HCT116 (cell line): ENCODE results near the gene MYF5. TPM values are rescaled to one million over a fixed set of nuclear protein-coding genes. Genes with fewer than 3 reads are reported as not detected.

Experiments used
- ATAC-seq: fragments of 200-7000 bp; cut with Tn5 transposase; 2 replicates; pipeline ENCODE4 v1.9.1; 2020; ENCODE audit warnings: mild to moderate bottlenecking, moderate library complexity
- BruUV-seq: library from RNA; stranded (reverse); fragments of 400-500 nt; replicated peaks from 2 replicates; lab custom pipeline; 2021; lab: Mats Ljungman, UMichigan
- CTCF ChIA-PET: fragments of 300-600 bp; sonication (Branson Sonifier 250); formaldehyde crosslinking; loops from one replicate; lab custom pipeline; 2021; ENCODE audit warnings: antibody characterized with exemption; lab: Charles Lee
- POLR2A ChIA-PET: fragments of 300-600, 350-600 bp; sonication (Branson Sonifier 250); formaldehyde crosslinking; loops from one replicate; lab custom pipeline; 2021; ENCODE audit warnings: antibody characterized with exemption; lab: Charles Lee
- RAD21 ChIA-PET, 2 experiments: fragments of 300-600 bp; sonication (Branson Sonifier 250); formaldehyde crosslinking; loops; one replicate each; lab custom pipeline; 2023; ENCODE audit warnings: low total read pairs in 2 of 2; ENCODE audit not compliant: uncharacterized antibody in 2 of 2, unreplicated experiment in 2 of 2, low non-redundant PET in 1 of 2; lab: Charles Lee
- DNase-seq: peaks from one replicate; pipeline ENCODE4 v3.0.0-alpha.2; 2010; ENCODE audit warnings: low read depth, low spot score
- H2AFZ ChIP-seq: fragments of 200-600 bp; shearing (Covaris generic), sonication (generic); 2 replicates; pipeline ENCODE4 v1.6.1; 2017; ENCODE audit warnings: low read depth, mixed run types, mixed read lengths, antibody characterized with exemption, low read length; ENCODE audit not compliant: poor library complexity, severe bottlenecking
- H3K27ac ChIP-seq: 2 replicates; pipeline ENCODE4 v1.5.1; 2012; ENCODE audit warnings: low read depth, low read length
- H3K27me3 ChIP-seq: fragments of 200-600 bp; sonication (generic); 2 replicates; pipeline ENCODE4 v1.6.1; 2016; ENCODE audit warnings: mixed run types, low read length, mixed read lengths; ENCODE audit not compliant: insufficient read depth
- H3K36me3 ChIP-seq, 2 experiments: fragments of 200-500 bp in 1 of 2; fragments of 200-600 bp in 1 of 2; sonication (Bioruptor generic) in 1 of 2; sonication (generic) in 1 of 2; 2 replicates each; pipeline versions ENCODE4 v1.5.1 to v1.6.1; 2014 to 2016; ENCODE audit warnings: low read length in 2 of 2, inconsistent platforms in 1 of 2, mixed read lengths in 1 of 2, mixed run types in 1 of 2; ENCODE audit not compliant: insufficient read depth in 2 of 2, control insufficient read depth in 1 of 2
- H3K4me1 ChIP-seq, 2 experiments: fragments of 200-600 bp in 1 of 2; sonication (generic) in 1 of 2; 2 replicates each; pipeline versions ENCODE4 v1.5.1 to v1.6.1; 2012 to 2017; ENCODE audit warnings: low read length in 2 of 2, inconsistent platforms in 1 of 2, mild to moderate bottlenecking in 1 of 2, mixed read lengths in 1 of 2, mixed run types in 1 of 2, moderate library complexity in 1 of 2; ENCODE audit not compliant: insufficient read depth in 2 of 2, control insufficient read depth in 1 of 2
- H3K4me2 ChIP-seq: fragments of 200-600 bp; sonication (generic); 2 replicates; pipeline ENCODE4 v1.6.1; 2017; ENCODE audit warnings: mixed run types, low read length, mixed read lengths
- H3K4me3 ChIP-seq, 2 experiments: fragments of 200-600 bp in 1 of 2; sonication (generic) in 1 of 2; replicated peaks in 1 of 2; 2 replicates each; pipeline ENCODE4 v1.5.1; 2011 to 2016; ENCODE audit warnings: low read length in 2 of 2, control low read depth in 1 of 2, low read depth in 1 of 2, mild to moderate bottlenecking in 1 of 2, mixed read lengths in 1 of 2, mixed run types in 1 of 2
- H3K79me2 ChIP-seq: fragments of 200-600 bp; sonication (generic); 2 replicates; pipeline ENCODE4 v1.6.1; 2017; ENCODE audit warnings: mild to moderate bottlenecking, mixed run types, low read length, moderate library complexity, mixed read lengths; ENCODE audit not compliant: insufficient read depth
- H3K9ac ChIP-seq: fragments of 200-600 bp; sonication (generic); 2 replicates; pipeline ENCODE4 v1.6.1; 2016; ENCODE audit warnings: low read length, mixed read lengths
- H3K9me2 ChIP-seq: fragments of 200-600 bp; sonication (generic), shearing (Covaris generic); 2 replicates; pipeline ENCODE4 v1.6.1; 2017; ENCODE audit warnings: mixed run types, mild to moderate bottlenecking, moderate library complexity; ENCODE audit not compliant: insufficient read depth
- H3K9me3 ChIP-seq, 2 experiments: fragments of 200-500 bp in 1 of 2; fragments of 200-600 bp in 1 of 2; sonication (Bioruptor generic) in 1 of 2; sonication (generic) in 1 of 2; 2 replicates each; pipeline ENCODE4 v1.6.1; 2014 to 2017; ENCODE audit warnings: low read length in 2 of 2, mixed read lengths in 2 of 2, inconsistent platforms in 1 of 2, low read depth in 1 of 2, mild to moderate bottlenecking in 1 of 2, mixed run types in 1 of 2, moderate library complexity in 1 of 2; ENCODE audit not compliant: control insufficient read depth in 1 of 2, insufficient read depth in 1 of 2
- H4K20me1 ChIP-seq: fragments of 200-600 bp; sonication (generic), shearing (Covaris generic); 2 replicates; pipeline ENCODE4 v1.6.1; 2017; ENCODE audit warnings: mixed run types, mild to moderate bottlenecking, moderate library complexity; ENCODE audit not compliant: insufficient read depth
- EGR1 ChIP-seq: IDR thresholded peaks from 2 replicates; pipeline ENCODE4 v1.6.1; 2012; ENCODE audit warnings: low read depth
- ELF1 ChIP-seq: IDR thresholded peaks from 2 replicates; pipeline ENCODE4 v1.6.1; 2012; ENCODE audit warnings: low read depth, borderline replicate concordance
- EZH2 ChIP-seq: fragments of 200-600 bp; sonication (generic); IDR thresholded peaks from 2 replicates; pipeline ENCODE4 v1.6.1; 2017; ENCODE audit warnings: antibody characterized with exemption, mixed run types
- FOSL1 ChIP-seq: IDR thresholded peaks from 2 replicates; pipeline ENCODE4 v1.6.1; 2012; ENCODE audit warnings: low read depth
- RAD21 ChIP-seq: IDR thresholded peaks from 2 replicates; pipeline ENCODE4 v1.6.1; 2012; ENCODE audit warnings: low read depth, mild to moderate bottlenecking
- SIN3A ChIP-seq: IDR thresholded peaks from 2 replicates; pipeline ENCODE4 v1.6.1; 2012; ENCODE audit warnings: low read depth
- SP1 ChIP-seq: IDR thresholded peaks from 2 replicates; pipeline ENCODE4 v1.6.1; 2012; ENCODE audit warnings: low read depth
- TCF7L2 ChIP-seq: IDR thresholded peaks from 2 replicates; pipeline ENCODE4 v1.7.0; 2011; ENCODE audit warnings: borderline replicate concordance, inconsistent platforms; ENCODE audit not compliant: insufficient read depth, insufficient read length; ENCODE audit errors: extremely low read depth
- YY1 ChIP-seq: IDR thresholded peaks from 2 replicates; pipeline ENCODE4 v1.6.1; 2011; ENCODE audit warnings: low read length, low read depth, moderate library complexity, mild to moderate bottlenecking; ENCODE audit not compliant: insufficient replicate concordance; ENCODE audit errors: extremely low read depth
- ZFX ChIP-seq: fragments of 450-650 bp; IDR thresholded peaks from 2 replicates; pipeline ENCODE4 v1.6.1; 2017
- intact Hi-C: fragments of 100-400 bp; cut with micrococcal nuclease; formaldehyde crosslinking; loops from 2 replicates; pipeline ENCODE4 v1.10.0; 2022
- total RNA-seq: library from RNA; stranded (reverse); gene quantifications from one replicate; pipeline ENCODE4 v1.2.1, GENCODE V29; 2021; ENCODE audit not compliant: unreplicated experiment

MYF5 gene
- total RNA-seq, 1 experiment from 2014 or later = not detected

DNA sequence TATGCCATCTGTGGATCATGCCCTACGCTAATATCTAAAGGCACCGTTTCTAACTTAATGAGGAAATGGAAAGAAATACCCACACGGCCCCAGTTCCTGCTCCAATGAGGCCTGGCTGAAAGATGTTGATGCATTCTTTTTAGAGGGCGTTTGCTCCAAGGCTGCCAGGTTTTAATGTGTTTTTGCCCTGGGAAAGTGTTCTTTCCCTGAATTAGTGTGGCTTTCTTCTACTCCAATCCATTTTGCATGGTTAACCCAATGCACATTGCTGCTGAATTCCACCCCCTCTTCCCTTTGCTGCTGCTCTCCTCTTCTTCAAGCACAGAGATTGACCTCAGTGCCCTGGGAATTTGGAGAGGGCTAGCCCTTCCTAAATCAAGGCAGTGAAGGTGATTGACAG, 1.1 kb downstream of the MYF5 start:
- Histone ChIP-seq H4K20me1 (no peaks in the 10 kb centered on the region), H2AFZ (no peak overlapping the region), H3K4me1 (no peaks in the 10 kb centered on the region), H3K4me2 (no peak overlapping the region), H3K36me3 (no peaks in the 10 kb centered on the region), H3K27me3 (peaks cover 39% of the 10 kb centered on the region), H3K79me2 (no peaks in the 10 kb centered on the region), H3K9me3 (no peaks in the 10 kb centered on the region), H3K9ac (no peak overlapping the region), H3K27ac (no peak overlapping the region), H3K9me2 (no peaks in the 10 kb centered on the region), H3K4me3 (no peak overlapping the region)
- DNase-seq (no peak), ATAC-seq (no peak)
- no TSS peak for BruUV-seq
- intact Hi-C loops = no loop called here
- POLR2A ChIA-PET = no interaction called here
- RAD21 ChIA-PET = no interaction called here
- CTCF ChIA-PET = no interaction called here
- TF ChIP-seq RAD21 (no peak), YY1 (no peak), TCF7L2 (no peak), ELF1 (no peak), ZFX (no peak), EZH2 (no peak), FOSL1 (no peak), SIN3A (no peak)

DNA sequence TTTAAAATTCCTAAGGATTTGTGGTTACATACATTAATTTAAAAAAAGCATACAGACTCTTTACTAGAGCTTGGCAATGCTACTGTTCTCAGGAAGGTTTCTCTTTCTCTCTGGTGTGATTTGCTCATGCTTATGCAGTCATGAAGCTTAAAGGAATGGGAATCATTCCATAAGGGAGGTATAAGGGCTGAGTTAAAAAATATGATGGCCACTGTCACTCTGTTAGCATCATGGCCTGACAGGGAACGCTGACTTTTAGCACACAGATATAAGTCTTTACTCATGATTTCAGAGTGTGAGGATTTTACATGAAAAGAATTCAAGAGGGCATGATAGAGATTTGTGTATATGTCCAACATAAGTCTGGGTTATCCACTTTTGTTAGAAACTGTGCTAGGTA, 3.8 kb downstream of the MYF5 start:
- no peaks in the 10 kb centered on the region for H3K4me1 ChIP-seq
- H3K9me2 ChIP-seq = no peaks in the 10 kb centered on the region
- no peaks in the 10 kb centered on the region for H3K36me3 ChIP-seq
- ATAC-seq (no peak), DNase-seq (no peak)
- H3K27me3 ChIP-seq = peaks cover 37% of the 10 kb centered on the region
- H3K79me2 ChIP-seq = no peaks in the 10 kb centered on the region
- H3K9ac ChIP-seq = no peak overlapping the region
- ChIA-PET CTCF (no interaction called here), POLR2A (no interaction called here), RAD21 (no interaction called here)
- H4K20me1 ChIP-seq = no peaks in the 10 kb centered on the region
- H3K27ac ChIP-seq = no peak overlapping the region
- H3K4me3 ChIP-seq = no peak overlapping the region
- no TSS peak for BruUV-seq
- H3K4me2 ChIP-seq = no peak overlapping the region
- H2AFZ ChIP-seq = no peak overlapping the region
- intact Hi-C loops = no loop called here
- no peak for TF ChIP-seq SP1
- TF ChIP-seq ELF1 = no peak
- no peak for TF ChIP-seq EGR1
- no peak for TF ChIP-seq RAD21
- H3K9me3 ChIP-seq = no peaks in the 10 kb centered on the region
